ENCODE results near the gene PTCRA.

DNA sequence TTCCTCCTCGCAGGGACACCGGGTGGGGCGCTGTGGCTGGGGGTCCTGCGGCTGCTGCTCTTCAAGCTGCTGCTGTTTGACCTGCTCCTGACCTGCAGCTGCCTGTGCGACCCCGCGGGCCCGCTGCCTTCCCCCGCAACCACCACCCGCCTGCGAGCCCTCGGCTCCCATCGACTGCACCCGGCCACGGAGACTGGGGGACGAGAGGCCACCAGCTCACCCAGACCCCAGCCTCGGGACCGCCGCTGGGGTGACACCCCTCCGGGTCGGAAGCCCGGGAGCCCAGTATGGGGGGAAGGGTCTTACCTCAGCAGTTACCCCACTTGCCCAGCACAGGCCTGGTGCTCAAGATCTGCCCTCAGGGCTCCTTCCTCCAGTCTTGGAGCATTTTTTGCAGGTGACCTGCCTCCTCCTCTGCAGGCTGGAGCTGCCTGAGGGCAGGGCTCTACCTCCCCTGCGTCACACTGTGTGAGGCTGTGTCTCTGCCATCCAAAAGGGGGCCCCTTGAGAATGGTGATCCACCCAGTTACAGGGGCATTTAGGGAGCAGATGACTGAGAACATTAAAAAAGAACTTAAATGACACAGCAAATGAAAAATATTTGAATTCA is 9.5 kb downstream of the PTCRA start:
- TF ChIP-seq PATZ1 (CRISPR knock-in tag; IDR thresholded peaks at IDR 0.05; ENCODE audit: borderline replicate concordance) = no peak
- no peak for TF ChIP-seq CSRNP3 (CRISPR knock-in tag; IDR thresholded peaks at IDR 0.05)
- TF ChIP-seq SNAI2 (CRISPR knock-in tag; IDR thresholded peaks at IDR 0.05) = no peak
- TF ChIP-seq BACH2 (CRISPR knock-in tag; IDR thresholded peaks at IDR 0.05; ENCODE audit: borderline replicate concordance) = no peak
- no peak for TF ChIP-seq CSDC2 (CRISPR knock-in tag; IDR thresholded peaks at IDR 0.05)
- no peak for TF ChIP-seq POU6F1 (CRISPR knock-in tag; IDR thresholded peaks at IDR 0.05; ENCODE audit: borderline replicate concordance, low read depth)
- TF ChIP-seq ZNF565 (CRISPR knock-in tag; conservative IDR thresholded peaks at IDR 0.05; ENCODE audit: low read depth) = no peak
- no peak for TF ChIP-seq ARNTL (CRISPR knock-in tag; IDR thresholded peaks at IDR 0.05; ENCODE audit: borderline replicate concordance, low read depth)
- TF ChIP-seq GLIS3 (CRISPR knock-in tag; IDR thresholded peaks at IDR 0.05) = no peak
- TF ChIP-seq PPARA (CRISPR knock-in tag; IDR thresholded peaks at IDR 0.05; ENCODE audit: borderline replicate concordance) = no peak
- no peak for TF ChIP-seq ZNF70 (CRISPR knock-in tag; IDR thresholded peaks at IDR 0.05)
- no peak for TF ChIP-seq CREB5 (CRISPR knock-in tag; IDR thresholded peaks at IDR 0.05; ENCODE audit: low read depth)
- no peak for TF ChIP-seq OSR1 (CRISPR knock-in tag; IDR thresholded peaks at IDR 0.05)
- TF ChIP-seq ZFP30 (CRISPR knock-in tag; IDR thresholded peaks at IDR 0.05) = no peak
